Putamen (tissue), 1 donor: ENCODE measurements around the gene ZNF280D.

Experiments
- DNase-seq: peaks from one replicate; pipeline ENCODE4 v3.0.0-alpha.2; 2016; ENCODE audit warnings: low spot score

The ZNF280D gene

DNA sequence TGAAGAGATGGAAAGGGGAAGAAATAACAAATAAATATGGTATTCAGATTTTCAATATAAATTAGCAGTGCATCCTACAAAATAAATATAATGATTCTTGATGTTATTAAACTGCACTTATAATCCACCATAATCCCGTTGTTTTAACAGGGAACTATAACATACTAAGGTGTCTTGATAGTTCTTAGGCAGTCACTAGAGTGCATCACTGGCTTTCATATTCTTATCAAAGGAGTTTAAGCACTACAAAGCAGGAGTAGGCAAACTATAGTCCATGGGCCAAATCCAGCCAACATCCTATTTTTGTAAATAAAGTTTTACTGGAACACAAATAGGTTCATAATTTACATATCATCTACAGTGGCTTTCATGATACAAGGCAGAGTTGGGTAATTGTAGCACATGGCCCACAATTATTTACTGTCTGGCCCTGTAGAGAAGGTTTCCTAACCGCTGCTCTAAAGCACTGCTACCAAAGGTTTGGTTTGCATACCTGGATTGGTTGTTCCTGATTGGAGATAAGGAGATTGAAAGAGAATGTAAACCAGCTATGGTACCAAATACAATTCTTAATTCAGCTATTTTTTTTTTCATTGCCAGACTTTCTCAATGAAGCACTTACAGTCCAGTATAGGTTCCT is 104.3 kb downstream of the ZNF280D start:
- no peak for DNase-seq

DNA sequence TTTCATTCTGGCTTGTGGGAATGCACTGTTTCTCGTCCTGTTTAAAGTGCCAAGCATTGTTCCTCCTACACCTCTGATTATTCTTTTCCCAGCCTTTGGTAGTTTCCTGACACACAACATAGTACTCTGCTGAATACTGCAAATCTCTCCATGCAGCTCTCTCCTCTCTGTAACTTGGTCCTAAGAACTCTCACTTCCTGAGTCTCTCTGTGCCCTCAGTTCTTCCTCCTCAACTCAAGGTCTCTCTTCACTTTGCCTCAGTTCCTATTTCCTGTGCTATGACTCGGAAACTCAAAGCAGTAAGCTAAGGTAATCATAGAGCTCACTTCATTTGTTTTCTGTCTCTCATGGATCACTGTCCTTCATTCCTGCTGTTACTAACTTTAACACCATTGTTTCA is 113.4 kb downstream of the ZNF280D start:
- DNase-seq = no peak

DNA sequence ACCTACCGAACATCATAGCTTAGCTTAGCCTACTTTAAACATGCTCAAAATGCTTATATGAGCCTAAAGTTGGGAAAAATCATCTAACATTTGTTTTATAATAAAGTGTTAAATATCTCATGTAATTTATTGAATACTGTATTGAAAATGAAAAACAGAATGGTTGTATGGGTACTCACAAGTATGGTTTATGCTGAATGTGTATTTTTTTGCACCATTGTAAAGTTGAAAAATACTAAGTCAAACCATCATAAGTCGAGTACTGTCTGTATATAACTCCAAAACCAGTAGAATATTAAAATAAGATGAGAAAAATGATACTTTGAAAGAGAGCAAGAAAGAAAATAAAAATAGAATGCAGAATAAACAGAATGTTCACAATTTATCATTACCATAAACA is 115.7 kb downstream of the ZNF280D start:
- no peak for DNase-seq

GRCh38 chr15:56616551-56616950 is 116.8 kb downstream of the ZNF280D start:
- DNase-seq = no peak

GRCh38 chr15:56613811-56614210 is 119.5 kb downstream of the ZNF280D start:
- DNase-seq = no peak

DNA sequence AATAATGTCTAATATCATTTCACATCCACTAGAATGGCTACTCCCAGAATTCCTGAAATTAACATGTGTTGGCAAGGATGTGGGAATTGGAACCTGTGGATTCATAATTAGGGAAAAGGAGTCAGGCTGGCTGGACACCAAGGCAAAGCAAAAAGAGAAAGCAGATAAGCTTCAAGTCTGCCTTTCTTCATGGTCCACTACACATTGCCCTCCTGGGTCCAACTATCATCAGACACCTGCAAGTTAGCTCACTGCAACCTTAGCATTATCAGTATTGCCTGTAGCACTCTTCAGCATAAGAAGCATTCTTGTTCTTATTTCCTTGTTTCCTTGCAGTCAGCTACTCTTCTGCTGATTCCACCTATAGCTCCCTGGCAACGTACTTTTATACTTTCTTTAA is 124.3 kb downstream of the ZNF280D start:
- DNase-seq = no peak

GRCh38 chr15:56608140-56608778 is 125.0 kb downstream of the ZNF280D start:
- no peak for DNase-seq

GRCh38 chr15:56602253-56602652 is 131.1 kb downstream of the ZNF280D start:
- no peak for DNase-seq

DNA sequence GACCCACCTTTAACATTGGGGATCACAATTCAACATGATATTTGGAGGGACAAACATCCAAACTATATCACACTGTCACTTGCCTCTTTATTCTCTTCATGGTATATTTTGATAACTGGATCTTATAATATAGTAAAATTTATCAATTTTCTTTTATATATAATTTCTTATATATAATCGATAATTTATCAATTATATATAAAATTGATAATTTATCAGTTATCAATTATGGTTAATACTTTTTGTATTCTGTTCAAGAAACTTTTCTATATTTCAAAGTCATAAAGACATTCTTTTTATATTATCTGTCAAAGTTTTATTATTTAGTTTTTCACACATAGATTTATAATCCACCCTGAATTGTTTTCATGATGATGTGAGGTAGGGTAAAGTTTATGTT is 132.9 kb downstream of the ZNF280D start:
- DNase-seq = no peak

DNA sequence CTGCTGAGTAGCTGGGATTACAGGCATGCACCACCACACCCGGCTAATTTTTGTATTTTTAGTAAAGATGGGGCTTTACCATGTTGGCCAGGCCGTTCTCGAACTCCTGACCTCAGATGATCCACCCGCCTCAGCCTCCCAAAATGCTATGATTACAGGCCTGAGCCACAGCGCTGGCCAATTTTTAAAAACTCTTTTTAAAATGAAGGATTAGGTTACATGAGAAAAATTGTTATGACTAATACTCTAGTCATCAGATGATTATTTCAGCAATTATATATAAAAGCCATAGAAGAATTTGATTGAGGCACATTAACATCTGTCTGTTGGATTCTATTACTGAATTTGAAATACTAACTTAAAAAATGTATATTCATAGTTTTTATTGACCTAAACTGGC is 134.3 kb downstream of the ZNF280D start:
- DNase-seq = no peak

GRCh38 chr15:56587686-56588085 is 145.6 kb downstream of the ZNF280D start:
- DNase-seq = no peak

GRCh38 chr15:56586206-56586605 is 147.1 kb downstream of the ZNF280D start:
- no peak for DNase-seq

DNA sequence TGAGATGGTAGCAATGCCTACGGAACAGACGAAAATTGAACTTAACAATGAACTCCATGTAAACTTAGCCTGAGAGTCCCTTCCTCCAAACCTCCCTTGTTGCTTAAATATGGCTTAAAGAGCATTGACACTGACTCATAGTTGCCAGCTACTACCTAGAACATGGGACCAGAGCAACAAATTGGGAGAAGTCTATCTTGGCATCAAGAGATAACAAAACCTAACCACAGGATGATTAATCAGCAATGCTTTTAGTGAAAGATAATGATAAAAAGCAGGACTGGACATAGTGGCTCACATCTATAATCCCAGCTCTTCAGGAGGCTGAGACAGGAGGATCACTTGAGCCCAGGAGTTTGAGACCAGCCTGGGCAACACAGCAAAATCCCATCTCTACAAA is 150.5 kb downstream of the ZNF280D start:
- no peak for DNase-seq
